ENCODE data around the gene MARCHF3.

The MARCHF3 gene

GRCh38 chr5:126969548-126969947, 60.8 kb downstream of the MARCHF3 start:
- H3K27ac ChIP-seq = no peak overlapping the region
- TF ChIP-seq CTCF (conservative IDR thresholded peaks at IDR 0.05) = no peak
- TF ChIP-seq ZFX (IDR thresholded peaks at IDR 0.05) = no peak

GRCh38 chr5:126967808-126968466, 62.4 kb downstream of the MARCHF3 start:
- TF ChIP-seq CTCF (conservative IDR thresholded peaks at IDR 0.05) (no peak), ZFX (IDR thresholded peaks at IDR 0.05) (no peak)
- H3K27ac ChIP-seq = no peak overlapping the region

- TF ChIP-seq CTCF (conservative IDR thresholded peaks at IDR 0.05) (no peak), ZFX (IDR thresholded peaks at IDR 0.05) (no peak)
- H3K27ac ChIP-seq = no peak overlapping the region
Measured at GRCh38 chr5:126965487-126965886, 64.9 kb downstream of the MARCHF3 start.

GRCh38 chr5:126965061-126965475, 65.3 kb downstream of the MARCHF3 start:
- H3K27ac ChIP-seq = no peak overlapping the region
- TF ChIP-seq ZFX (IDR thresholded peaks at IDR 0.05) (no peak), CTCF (conservative IDR thresholded peaks at IDR 0.05) (no peak)

GRCh38 chr5:126963822-126964375, 66.5 kb downstream of the MARCHF3 start:
- no peak for TF ChIP-seq CTCF (conservative IDR thresholded peaks at IDR 0.05)
- TF ChIP-seq ZFX (IDR thresholded peaks at IDR 0.05) = no peak
- no peak overlapping the region for H3K27ac ChIP-seq

GRCh38 chr5:126961702-126962101, 68.7 kb downstream of the MARCHF3 start:
- no peak overlapping the region for H3K27ac ChIP-seq

More at GRCh38 chr5:126961702-126962101, 68.7 kb downstream of the MARCHF3 start:
- TF ChIP-seq CTCF (conservative IDR thresholded peaks at IDR 0.05) (no peak), ZFX (IDR thresholded peaks at IDR 0.05) (no peak)

Measured in C4-2B (cell line).